Skin epidermis (tissue), 12 donors: ENCODE results near the gene TMEM232.
"Not testable (repeated sequence)": the region's sequence is repeated elsewhere in the genome, so short reads cannot be mapped to it uniquely, and the experiment has no call there.

ENCODE experiments used
- H3K27ac ChIP-seq, 21 experiments: fragments of 200-600 bp; sonication (generic) in 11 of 21; one replicate each; pipeline ENCODE4 v1.5.0; 2020; ENCODE audit warnings: mild to moderate bottlenecking in 3 of 21, inconsistent platforms in 2 of 21, moderate library complexity in 2 of 21
- H3K4me3 ChIP-seq, 7 experiments: fragments of 200-600 bp; sonication (generic) in 2 of 7; one replicate each; pipeline ENCODE4 v1.5.0; 2020; ENCODE audit warnings: inconsistent platforms in 2 of 7, mild to moderate bottlenecking in 2 of 7, moderate library complexity in 1 of 7

Gene TMEM232

DNA sequence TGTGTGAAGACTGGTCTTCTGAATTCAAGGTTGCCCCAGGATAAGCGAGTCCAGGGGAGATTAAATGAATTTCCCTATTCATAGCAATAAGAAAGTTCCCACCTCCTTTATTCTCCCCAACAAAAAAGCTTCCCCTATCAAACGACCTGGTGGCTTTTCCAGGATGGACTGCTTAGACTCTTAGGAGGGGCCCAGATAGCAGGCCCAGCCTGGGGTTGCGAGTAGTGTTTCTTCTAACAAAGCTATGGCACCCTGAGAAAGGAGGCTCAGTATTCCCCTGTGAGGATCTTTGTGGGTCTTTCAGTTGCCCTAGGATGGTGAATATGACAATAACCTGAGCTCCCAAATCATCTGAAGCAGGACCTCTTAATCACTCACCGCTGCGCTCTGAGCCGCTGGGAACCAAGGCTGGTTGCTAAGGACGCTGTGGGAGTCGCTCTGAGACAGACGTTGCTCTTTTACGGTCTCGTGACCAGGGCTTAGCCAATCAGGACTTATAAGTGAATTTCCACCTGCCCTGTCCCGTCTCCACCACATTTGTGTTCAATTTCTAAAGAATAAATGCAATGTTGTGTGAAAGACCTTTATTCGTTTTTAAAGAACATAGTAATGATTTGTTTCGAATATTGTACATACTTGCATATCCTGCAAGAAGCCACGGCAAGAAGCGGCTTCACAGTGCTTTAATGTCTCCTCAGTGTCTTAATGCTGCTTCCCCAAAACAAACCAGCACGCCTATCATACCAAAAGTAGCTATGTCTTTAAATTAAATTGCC is at the start of gene TMEM232:
TSS of gene TMEM232 (minus strand) at position 423 of the 776 bp plus-strand sequence. CDS start 59,319 bp downstream, outside the sequence.
- H3K4me3 ChIP-seq, result peak within 1 kb of the TSS in 6 of 7 experiments; percentile 1 to 42 (median 24)
- H3K27ac ChIP-seq, result no peak within 1 kb of the TSS

DNA sequence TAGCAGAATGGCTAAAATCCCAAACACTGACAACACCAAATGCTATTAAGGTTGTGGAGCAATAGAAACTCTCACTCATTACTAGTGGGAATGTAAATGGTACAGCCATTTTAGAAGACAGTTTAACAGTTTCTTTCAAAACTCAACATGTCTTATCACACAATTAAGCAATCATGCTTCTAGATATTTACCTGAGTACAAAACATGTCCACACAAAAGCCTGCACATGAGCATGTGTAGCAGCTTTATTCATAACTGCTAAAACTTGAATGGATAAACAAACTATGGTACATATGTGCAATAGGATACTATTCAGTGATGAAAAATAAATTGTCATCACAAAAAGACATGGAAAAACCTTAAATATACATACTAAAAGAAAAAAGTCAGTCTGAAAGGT is 43.8 kb upstream of the TMEM232 start:
- Histone ChIP-seq H3K27ac (no peak overlapping the region), H3K4me3 (no peak overlapping the region)

DNA sequence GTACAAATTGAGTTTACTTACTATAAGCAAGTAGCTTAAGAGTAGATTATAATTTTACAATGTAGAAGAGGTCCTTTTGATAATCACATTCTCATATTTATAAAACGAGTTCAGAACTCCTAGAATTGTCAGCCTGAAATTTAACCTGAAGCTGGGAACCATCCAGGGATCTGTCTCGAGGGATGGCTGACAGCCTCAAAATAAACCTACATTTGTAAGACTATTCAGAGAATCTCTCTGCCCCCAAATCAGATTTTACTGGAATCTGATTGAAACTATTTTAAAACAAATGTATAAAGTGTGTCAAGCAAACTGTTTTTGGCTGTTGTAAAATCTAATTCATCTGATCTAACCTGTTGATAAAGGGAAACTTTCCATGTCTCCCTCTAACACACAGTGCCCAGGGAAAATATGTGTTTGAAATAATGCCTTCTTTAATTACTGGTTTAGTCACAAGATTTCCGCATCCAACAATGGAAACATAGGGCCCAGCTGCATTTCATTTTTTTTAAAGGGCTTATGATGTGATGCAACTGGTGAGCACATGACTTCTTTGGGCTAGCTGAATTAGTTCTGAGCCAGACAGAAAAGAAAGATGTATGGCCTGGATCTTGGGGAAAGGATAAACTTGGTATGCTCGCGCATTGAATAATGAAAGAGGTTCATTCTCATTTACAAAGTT is 42.7 kb upstream of the TMEM232 start:
- Histone ChIP-seq H3K4me3 (no peak overlapping the region), H3K27ac (peak overlapping the region in 6 of 21 experiments; percentile 2 to 45 (median 20))

DNA sequence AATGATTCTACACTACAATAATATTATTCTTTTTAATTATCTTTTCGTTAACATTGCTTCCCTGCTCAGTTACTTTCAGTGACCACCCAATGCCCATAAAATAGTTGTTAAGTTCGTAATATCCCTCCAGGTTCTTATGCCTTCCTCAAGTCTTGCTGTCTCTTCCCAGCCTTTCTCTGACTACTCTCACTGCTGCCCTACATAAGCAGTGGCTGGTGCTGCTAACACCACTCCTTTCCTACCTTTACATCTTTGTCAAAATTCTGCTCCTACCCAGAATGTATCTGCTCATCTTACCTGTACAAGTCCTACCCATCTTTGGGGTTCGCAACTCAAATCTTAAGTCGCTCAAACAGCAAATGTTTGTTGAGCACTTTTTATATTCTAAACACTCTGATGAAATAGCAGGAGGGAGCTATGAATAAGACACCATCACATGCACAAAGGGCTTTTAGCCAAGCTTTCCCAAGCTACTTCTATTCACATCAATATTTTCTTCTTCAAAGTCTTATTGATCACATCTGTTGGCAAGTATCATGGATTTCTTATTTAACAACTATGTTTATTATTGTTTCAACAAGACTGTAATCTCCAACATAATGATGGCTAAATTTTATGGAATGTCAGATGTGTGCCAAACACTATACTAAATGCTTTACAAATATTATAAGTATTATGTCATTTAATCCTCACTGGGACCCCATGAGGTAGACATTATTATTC is 41.8 kb upstream of the TMEM232 start:
- Histone ChIP-seq H3K4me3 (no peak overlapping the region), H3K27ac (peak overlapping the region in 1 of 21 experiments; percentile 30)

DNA sequence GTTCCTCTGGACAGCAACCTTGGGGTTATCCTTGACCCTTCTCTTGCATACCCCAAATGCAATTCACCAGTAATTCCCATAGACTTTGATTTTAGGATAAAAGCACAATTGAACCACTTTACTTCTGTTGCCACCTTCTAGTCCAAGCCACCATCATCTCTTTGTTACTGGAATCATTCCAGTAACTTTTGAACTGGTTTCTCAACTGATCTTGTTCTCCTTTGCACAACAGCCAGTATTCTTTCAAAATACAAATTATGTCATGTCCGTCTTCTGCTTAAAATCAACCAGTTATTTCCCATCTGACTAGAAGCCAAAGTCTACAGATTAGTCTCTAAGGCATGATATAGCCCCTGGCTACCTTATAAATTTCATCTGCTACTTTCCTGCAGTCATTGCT is 33.7 kb upstream of the TMEM232 start:
- no peak overlapping the region for H3K4me3 ChIP-seq
- H3K27ac ChIP-seq, result no peak overlapping the region

DNA sequence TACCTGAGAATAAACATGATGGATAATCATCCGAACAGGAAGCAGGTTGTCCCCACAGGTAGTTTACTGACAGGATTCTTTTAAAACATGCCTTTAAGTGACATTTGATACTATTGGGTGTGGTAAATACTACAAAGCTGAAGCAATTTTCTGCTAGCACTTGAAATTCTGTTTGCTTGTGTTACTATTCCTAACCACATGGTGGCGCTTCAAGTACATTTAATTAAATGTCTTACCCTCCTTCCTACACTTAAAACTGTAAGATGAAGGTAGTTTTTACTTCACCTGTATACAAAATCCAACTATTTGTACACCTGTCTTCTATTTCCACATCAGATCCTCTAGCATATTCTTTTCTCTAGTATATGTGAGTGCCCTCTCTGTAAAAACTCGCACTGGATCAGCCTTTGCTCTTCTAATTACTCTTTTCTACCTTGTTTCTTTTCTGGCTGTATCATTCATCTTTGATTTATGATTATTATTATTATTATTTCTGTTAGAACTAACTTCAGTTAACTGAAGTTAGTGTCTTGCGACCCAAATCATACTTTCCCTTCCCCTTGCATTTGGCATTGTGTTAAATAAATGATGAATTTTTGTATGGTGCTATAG is 30.8 kb upstream of the TMEM232 start:
- H3K27ac ChIP-seq, result no peak overlapping the region
- H3K4me3 ChIP-seq, result no peak overlapping the region

DNA sequence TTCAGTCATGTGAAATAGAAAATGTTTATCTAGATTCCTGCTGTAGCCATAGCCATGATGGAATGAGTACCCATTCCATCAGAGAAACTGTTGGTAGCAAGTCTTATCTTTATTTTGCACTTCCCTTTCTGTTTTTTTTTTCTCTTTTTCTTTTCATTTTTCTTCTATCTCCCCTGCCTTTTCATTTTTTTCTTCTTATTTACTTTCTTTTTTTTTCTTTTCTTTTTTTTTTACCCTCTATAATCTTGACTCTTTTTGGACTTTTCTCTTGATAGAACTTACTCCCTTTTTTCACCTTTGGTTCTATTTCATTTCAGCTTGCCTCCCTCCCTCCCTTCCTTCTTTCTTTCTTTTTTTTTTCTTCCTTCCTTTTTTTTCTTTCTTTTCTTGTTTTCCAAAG is 27.7 kb upstream of the TMEM232 start:
- no peak overlapping the region for H3K27ac ChIP-seq
- no peak overlapping the region for H3K4me3 ChIP-seq

DNA sequence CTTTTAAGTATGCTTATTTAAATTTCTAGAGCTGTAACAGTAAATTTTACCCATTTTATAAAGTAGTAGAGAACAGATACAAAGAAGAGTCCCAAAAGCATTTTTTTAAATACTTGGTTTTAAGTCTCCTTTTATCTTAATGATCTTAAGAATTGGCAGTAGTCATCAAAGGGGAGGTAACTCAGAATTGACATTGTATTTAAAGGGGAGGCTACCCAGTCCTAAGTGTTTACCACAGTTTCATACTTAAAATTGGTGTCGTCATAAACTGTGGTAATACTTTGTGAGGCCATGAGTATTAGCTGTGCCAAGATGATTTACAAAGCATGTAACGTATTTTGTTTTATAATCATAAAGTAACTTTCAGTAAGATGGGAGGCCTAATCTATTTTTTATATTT is 27.1 kb upstream of the TMEM232 start:
- Histone ChIP-seq H3K4me3 (no peak overlapping the region), H3K27ac (no peak overlapping the region)

DNA sequence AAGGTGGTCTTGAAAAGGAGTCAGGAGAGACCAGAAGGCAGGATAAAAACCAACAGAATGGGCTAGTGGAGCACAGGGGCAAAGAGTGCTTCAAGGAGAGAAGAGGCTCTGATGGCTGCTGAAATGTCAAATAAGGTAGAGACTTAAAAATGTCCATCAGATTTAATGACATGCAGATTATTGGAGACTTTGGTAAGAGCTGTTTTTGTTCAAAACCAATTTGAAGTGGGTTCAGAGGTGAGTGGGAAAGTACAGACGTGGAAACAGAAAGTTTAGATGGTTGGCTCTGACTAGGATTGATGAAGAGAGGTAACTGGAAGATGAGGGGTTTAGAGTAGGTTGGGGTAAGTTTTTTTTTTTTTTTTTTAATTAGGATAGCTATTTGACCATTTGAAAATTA is 26.5 kb upstream of the TMEM232 start:
- no peak overlapping the region for H3K4me3 ChIP-seq
- H3K27ac ChIP-seq, result peak overlapping the region in 3 of 21 experiments; percentile 4 to 34 (median 10)

DNA sequence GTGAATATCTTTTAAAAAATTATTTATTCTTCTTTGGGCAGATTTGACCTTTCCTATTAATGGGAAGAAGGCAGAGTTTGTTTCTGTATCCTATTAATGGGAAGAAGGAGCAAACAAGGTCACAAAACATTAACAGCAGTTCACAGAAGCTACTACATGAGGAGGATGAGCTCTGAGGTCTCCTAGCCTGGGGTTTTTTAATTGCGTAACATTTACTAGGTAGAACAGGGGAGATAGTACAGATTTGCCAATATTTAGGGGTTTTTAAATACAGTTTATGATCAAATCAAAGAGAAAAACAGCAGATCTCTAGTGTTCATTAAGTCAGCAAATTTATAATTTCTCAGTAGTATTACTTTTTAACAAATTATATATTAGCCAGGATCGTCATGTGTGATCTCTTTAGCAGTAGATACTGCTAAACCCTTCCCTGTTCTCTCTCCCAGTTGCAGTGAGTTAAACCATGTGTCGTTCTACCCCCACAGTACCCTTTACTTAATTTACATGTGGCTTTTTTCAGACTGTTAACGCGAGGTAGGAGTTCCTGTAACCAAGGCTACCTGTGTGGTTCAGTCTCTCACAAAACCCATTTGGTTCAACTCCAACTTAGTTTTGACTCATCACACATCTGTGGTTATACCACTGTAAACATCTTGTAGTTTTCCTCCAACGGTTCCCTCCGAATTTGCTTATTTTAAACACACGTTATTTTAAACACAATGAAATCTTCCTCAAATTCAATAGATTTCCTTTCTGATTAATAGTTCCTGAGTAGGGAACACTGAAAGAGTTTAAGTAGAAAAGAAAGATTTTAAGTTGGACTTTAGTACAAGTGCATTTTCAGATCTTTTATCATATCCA is 25.7 kb upstream of the TMEM232 start:
- Histone ChIP-seq H3K27ac (peak overlapping the region in 2 of 21 experiments; percentile 4 to 10), H3K4me3 (no peak overlapping the region)

DNA sequence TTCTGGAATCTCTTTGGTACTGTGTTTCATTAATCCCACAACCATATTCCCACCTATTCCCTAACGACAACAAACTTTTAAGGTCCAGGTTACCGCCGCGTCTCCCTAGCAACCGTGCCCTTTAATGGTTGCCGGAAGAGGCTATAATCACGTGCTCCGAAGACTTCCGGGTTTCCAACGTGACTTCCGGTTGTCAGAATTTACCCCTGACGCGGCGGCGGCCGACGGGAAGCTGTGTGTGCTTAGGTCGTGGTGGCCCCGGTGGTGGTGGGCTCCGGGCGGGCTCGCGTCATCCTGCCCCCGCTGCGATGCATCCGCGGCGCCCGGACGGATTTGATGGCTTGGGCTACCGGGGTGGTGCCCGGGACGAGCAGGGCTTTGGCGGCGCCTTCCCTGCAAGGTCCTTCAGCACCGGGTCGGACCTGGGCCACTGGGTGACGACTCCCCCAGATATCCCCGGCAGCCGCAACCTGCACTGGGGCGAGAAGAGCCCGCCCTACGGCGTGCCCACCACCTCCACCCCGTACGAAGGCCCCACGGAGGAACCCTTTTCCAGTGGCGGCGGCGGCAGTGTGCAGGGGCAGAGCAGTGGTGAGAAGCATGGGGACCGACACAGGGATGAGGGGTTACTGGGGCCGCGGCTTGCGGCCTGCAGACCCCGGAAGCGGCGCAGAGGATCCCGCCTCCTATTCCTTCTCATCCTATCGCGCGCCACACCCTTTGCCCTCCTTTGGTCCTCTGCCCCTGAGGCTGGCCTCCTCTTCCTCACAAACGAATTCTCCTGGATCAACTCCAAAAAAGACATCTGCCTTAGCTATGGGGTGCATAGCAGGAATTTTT is 12.6 kb upstream of the TMEM232 start, which contains the start of gene SLC25A46:
TSS of gene SLC25A46 (plus strand) at position 196 of the 840 bp plus-strand sequence. CDS start at position 309, 113 bp downstream.
- peak within 1 kb of the TSS; percentile 64 to 93 (median 92) for H3K27ac ChIP-seq

DNA sequence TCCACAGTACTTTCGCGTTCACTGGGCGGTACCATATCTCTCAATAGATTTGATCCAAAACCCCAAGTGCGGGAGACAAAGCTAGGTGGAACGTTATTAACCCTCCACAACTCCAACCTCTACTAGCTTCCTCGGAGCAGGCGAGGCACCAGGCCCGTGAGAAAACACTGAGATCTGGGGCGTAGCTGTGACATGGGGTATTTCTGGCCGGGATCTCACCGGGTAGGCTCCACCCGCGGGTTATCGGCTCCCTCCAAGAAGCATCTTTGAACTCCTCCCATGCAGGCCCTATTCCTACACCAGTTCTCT is 12.0 kb upstream of the TMEM232 start:
- Histone ChIP-seq H3K4me3 (peak overlapping the region; percentile 63 to 99 (median 89)), H3K27ac (peak overlapping the region in 20 of 21 experiments; percentile 49 to 93 (median 92))

More for the DNA sequence above, 12.6 kb upstream of the TMEM232 start, which contains the start of gene SLC25A46:
- H3K4me3 ChIP-seq, result peak within 1 kb of the TSS; percentile 63 to 99 (median 89)

DNA sequence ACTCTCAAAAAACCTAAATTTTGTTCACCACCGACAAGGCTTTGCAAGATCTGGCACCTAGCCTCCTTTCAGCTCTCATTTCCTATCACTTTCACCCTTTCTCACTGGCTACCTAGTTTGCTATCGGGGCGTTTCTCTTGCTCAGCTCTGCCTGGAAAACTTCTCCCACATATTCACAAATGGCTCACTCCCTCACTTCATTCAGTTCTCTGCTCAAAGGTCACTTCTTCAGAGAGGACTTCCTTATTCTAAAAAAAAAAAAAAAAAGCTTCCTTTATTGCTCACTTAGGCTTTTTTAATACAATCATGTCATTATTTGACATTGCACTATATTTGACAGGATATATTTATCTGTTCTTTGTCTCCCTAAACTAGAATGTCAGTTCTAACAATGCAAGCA is 10.3 kb upstream of the TMEM232 start:
- Histone ChIP-seq H3K27ac (no peak overlapping the region), H3K4me3 (no peak overlapping the region)

DNA sequence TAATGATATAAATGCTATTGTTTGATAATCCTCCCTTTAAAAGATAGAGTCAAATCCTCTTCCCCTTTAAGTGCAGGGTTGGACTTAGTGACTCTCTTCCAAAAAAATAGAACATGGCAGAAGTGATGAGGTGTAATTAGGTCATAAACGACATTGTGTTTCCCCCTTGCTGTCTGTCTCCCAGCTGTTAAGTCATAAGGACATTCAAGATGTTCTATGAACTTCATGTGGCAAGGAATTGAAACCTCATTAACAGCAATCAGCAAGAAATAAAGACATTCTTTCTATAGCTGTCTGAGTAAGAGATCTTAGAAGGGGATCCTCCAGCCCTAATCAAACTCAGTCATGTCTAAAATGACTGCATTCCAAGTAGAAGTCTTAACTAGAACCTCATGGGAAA is 9.1 kb upstream of the TMEM232 start:
- Histone ChIP-seq H3K4me3 (no peak overlapping the region), H3K27ac (no peak overlapping the region)

DNA sequence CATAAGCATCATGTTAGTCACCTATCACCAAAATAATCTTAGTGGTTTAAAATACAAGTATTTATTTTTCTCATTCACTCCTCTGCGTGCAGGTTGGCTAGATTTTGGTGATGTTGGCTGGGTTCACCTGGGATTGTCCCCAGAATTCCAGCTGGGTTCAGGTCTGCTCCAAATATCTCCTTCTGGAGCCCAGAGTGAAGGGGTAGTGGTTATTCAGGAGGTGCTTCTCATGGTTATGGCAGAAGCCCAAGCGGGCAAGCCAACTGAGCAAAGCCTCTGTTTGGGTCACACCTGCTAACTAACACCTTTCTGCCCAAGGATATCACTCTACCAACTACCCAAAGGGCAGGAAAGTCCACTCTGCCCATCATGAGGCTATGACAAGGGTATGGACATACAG is 7.6 kb upstream of the TMEM232 start:
- H3K4me3 ChIP-seq, result no peak overlapping the region

DNA sequence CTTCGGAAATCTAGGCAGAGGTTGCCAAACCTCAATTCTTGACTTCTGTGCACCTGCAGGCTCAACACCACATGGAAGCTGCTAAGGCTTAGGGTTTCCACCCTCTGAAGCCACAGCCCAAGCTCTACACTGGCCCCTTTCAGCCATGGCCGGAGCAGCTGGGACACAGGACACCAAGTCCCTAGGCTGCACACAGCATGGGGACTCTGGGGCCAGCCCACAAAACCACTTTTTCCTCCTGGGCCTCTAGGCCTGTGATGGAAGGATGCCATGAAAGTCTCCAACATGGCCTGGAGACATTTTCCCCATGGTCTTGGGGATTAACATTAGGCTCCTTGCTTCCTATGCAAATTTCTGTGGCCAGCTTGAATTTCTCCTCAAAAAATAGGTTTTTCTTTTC is 5.0 kb upstream of the TMEM232 start:
- H3K4me3 ChIP-seq, H3K27ac ChIP-seq: not testable (repeated sequence)

More for the DNA sequence above, 7.6 kb upstream of the TMEM232 start:
- no peak overlapping the region for H3K27ac ChIP-seq

DNA sequence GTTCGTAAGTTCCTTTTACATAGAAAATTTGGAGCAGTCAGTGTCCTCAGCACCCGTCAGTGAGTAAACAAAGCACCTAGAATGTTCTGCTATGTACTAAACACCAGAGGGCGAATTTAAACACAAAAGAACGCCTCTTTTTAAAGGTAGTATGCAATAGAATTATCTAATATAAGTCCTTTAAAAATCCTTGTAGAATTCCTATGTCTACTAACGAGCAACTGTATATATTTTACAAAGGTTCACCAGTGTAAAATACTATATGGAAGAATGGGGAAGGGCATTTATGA is 499 bp upstream of the TMEM232 start:
- Histone ChIP-seq H3K27ac (no peak overlapping the region), H3K4me3 (peak overlapping the region in 6 of 7 experiments; percentile 1 to 42 (median 24))

DNA sequence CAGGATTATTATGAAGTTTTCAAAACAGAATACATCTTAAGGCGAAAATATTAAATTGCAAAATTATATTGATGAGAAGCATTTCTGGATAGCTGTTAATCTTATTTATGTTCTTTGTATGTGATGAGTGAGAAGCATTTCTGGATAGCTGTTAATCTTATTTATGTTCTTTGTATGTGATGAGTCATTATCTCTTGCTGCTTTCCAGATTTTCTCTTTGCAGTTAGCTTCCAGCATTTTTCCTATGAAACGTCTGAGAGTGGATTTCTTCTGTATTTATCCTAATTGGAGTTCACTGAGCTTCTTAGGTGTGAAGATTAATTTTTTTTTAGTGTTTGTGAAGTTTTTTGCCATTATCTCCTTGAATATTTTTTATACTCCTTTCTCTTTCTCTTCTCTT is 8.2 kb downstream of the TMEM232 start:
- Histone ChIP-seq H3K27ac (no peak overlapping the region), H3K4me3 (no peak overlapping the region)
